Neural cell (in vitro differentiated cells): ENCODE measurements around the gene COL1A1. TPM values are rescaled to one million over a fixed set of nuclear protein-coding genes. Genes with fewer than 3 reads are reported as not detected.

Experiments used
- H2AFZ ChIP-seq: fragments of 200-600, 300-800 bp; sonication (generic), shearing (Covaris generic); 2 replicates; pipeline ENCODE4 v1.6.0; 2014; ENCODE audit warnings: low read depth, mild to moderate bottlenecking, antibody characterized with exemption, low read length, moderate library complexity
- H3F3A ChIP-seq: fragments of 200-600 bp; shearing (Covaris generic); 2 replicates; pipeline ENCODE4 v1.6.1; 2016; ENCODE audit warnings: mild to moderate bottlenecking, moderate library complexity, mixed read lengths, antibody characterized with exemption, low read length; ENCODE audit not compliant: insufficient read depth, poor library complexity, severe bottlenecking
- H3K27ac ChIP-seq: fragments of 200-600, 300-800 bp; sonication (generic), shearing (Covaris generic); 2 replicates; pipeline ENCODE4 v1.5.1; 2014; ENCODE audit warnings: mild to moderate bottlenecking, low read length, moderate library complexity
- H3K27me3 ChIP-seq: fragments of 300-800, 200-600 bp; sonication (generic), shearing (Covaris generic); 2 replicates; pipeline ENCODE4 v1.6.0; 2014; ENCODE audit warnings: mild to moderate bottlenecking, low read depth, low read length, moderate library complexity; ENCODE audit not compliant: insufficient read depth
- H3K36me3 ChIP-seq: fragments of 300-800, 200-600 bp; sonication (generic), shearing (Covaris generic); 2 replicates; pipeline ENCODE4 v1.5.1; 2014; ENCODE audit warnings: mild to moderate bottlenecking, antibody characterized with exemption, low read length, moderate library complexity; ENCODE audit not compliant: insufficient read depth
- H3K4me2 ChIP-seq: fragments of 300-800, 200-600 bp; sonication (generic), shearing (Covaris generic); 2 replicates; pipeline ENCODE4 v1.6.0; 2014; ENCODE audit warnings: mild to moderate bottlenecking, low read length
- H3K4me3 ChIP-seq: fragments of 300-800, 200-600 bp; sonication (generic), shearing (Covaris generic); 2 replicates; pipeline ENCODE4 v1.5.1; 2014; ENCODE audit warnings: mild to moderate bottlenecking, low read length, moderate library complexity
- H3K79me2 ChIP-seq: fragments of 200-600 bp; shearing (Covaris generic); replicated peaks from 2 replicates; pipeline ENCODE4 v1.6.0; 2014; ENCODE audit warnings: mild to moderate bottlenecking, low read length, moderate library complexity; ENCODE audit not compliant: insufficient read depth
- H3K9ac ChIP-seq: fragments of 300-800, 200-600 bp; sonication (generic), shearing (Covaris generic); 2 replicates; pipeline ENCODE4 v1.6.1; 2016; ENCODE audit warnings: mild to moderate bottlenecking, low read length, mixed read lengths
- H3K9me2 ChIP-seq: fragments of 200-600 bp; shearing (Covaris generic); 2 replicates; pipeline ENCODE4 v1.6.1; 2016; ENCODE audit warnings: mild to moderate bottlenecking, low read length, mixed read lengths; ENCODE audit not compliant: insufficient read depth
- H3K9me3 ChIP-seq: fragments of 200-600, 300-800 bp; sonication (generic), shearing (Covaris generic); 2 replicates; pipeline ENCODE4 v1.6.1; 2016; ENCODE audit warnings: mild to moderate bottlenecking, mixed run types, low read length, moderate library complexity, mixed read lengths
- H4K20me1 ChIP-seq: fragments of 200-600 bp; shearing (Covaris generic); 2 replicates; pipeline ENCODE4 v1.6.1; 2016; ENCODE audit warnings: mild to moderate bottlenecking, mixed run types; ENCODE audit not compliant: insufficient read depth
- EP300 ChIP-seq: fragments of 450-650 bp; conservative IDR thresholded peaks from 2 replicates; pipeline ENCODE4 v1.6.1; 2014; ENCODE audit warnings: antibody characterized with exemption, mild to moderate bottlenecking, moderate library complexity; ENCODE audit not compliant: poor library complexity, severe bottlenecking
- EZH2 ChIP-seq: fragments of 200-600, 300-800 bp; shearing (Covaris generic), sonication (generic); IDR thresholded peaks from 2 replicates; pipeline ENCODE4 v1.6.1; 2014; ENCODE audit warnings: antibody characterized with exemption, low read length, borderline replicate concordance, mild to moderate bottlenecking; ENCODE audit not compliant: insufficient read depth, poor library complexity, severe bottlenecking
- MXI1 ChIP-seq: fragments of 450-650 bp; conservative IDR thresholded peaks from 2 replicates; pipeline ENCODE4 v1.6.1; 2014; ENCODE audit warnings: antibody characterized with exemption, mild to moderate bottlenecking; ENCODE audit not compliant: poor library complexity, severe bottlenecking
- POLR2AphosphoS5 ChIP-seq: IDR thresholded peaks from 2 replicates; pipeline ENCODE4 v1.6.1; 2012
- RAD21 ChIP-seq: fragments of 450-650 bp; conservative IDR thresholded peaks from 2 replicates; pipeline ENCODE4 v1.6.1; 2014; ENCODE audit warnings: antibody characterized with exemption, mild to moderate bottlenecking, moderate library complexity
- SMC3 ChIP-seq: fragments of 450-650 bp; conservative IDR thresholded peaks from 2 replicates; pipeline ENCODE4 v1.6.1; 2014; ENCODE audit warnings: antibody characterized with exemption, mild to moderate bottlenecking, moderate library complexity; ENCODE audit not compliant: poor library complexity
- TAF1 ChIP-seq: IDR thresholded peaks from 2 replicates; pipeline ENCODE4 v1.6.1; 2012; ENCODE audit warnings: low read depth
- polyA plus RNA-seq: library from polyadenylated mRNA; depleted of rRNA; stranded (reverse); fragments of >200 nt; gene quantifications from 2 replicates; pipeline ENCODE4 v1.2.3, GENCODE V29; 2014
- TF ChIP-seq, protein P1 (sequence below): IDR thresholded peaks from 2 replicates; pipeline ENCODE4 v1.6.1; 2012; ENCODE audit warnings: borderline replicate concordance
- TF ChIP-seq, protein P2 (sequence below): fragments of 450-650 bp; IDR thresholded peaks from 2 replicates; pipeline ENCODE4 v1.5.1; 2014; ENCODE audit warnings: antibody characterized with exemption, mild to moderate bottlenecking, moderate library complexity; ENCODE audit not compliant: poor library complexity, severe bottlenecking

COL1A1 gene
- polyA plus RNA-seq, 1 donor from 2014 or later: 0.14 TPM

DNA sequence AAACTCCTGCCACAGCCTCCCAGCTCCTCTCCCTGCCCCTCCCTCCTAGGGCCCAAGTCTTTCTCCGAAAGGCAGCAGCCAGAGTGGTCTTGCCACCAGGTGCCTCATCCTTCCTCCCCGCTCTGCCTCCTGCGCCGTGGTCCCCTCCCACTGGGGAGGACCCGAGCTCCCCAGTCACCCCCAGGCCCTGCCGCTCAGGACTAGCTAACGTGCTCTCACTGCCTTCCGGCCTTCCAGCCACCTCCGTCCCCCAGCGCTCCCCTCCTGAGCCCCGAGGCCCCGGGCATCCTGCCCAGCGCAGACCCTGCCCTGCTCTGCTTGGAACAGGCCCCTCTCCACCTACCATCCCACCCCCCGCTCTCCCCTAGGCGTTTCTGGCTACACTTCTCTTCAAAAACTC lies 19.4 kb upstream of the COL1A1 start:
- Histone ChIP-seq H3K36me3 (no peaks in the 10 kb centered on the region), H3K4me3 (no peak overlapping the region), H3K79me2 (no peaks in the 10 kb centered on the region), H3K9ac (no peak overlapping the region), H3F3A (no peaks in the 10 kb centered on the region), H3K27me3 (no peaks in the 10 kb centered on the region), H4K20me1 (no peaks in the 10 kb centered on the region), H3K9me2 (no peaks in the 10 kb centered on the region), H2AFZ (no peak overlapping the region), H3K27ac (no peak overlapping the region), H3K9me3 (no peaks in the 10 kb centered on the region), H3K4me2 (no peak overlapping the region)
- TF ChIP-seq EZH2: no peak

- Histone ChIP-seq H3K4me3 (no peak overlapping the region), H3K36me3 (no peaks in the 10 kb centered on the region), H3F3A (no peaks in the 10 kb centered on the region), H3K79me2 (no peaks in the 10 kb centered on the region), H3K27me3 (no peaks in the 10 kb centered on the region), H3K9me3 (no peaks in the 10 kb centered on the region), H3K4me2 (no peak overlapping the region), H3K9me2 (no peaks in the 10 kb centered on the region), H4K20me1 (no peaks in the 10 kb centered on the region), H3K27ac (no peak overlapping the region), H3K9ac (no peak overlapping the region), H2AFZ (no peak overlapping the region)
- TF ChIP-seq, protein P1, sequence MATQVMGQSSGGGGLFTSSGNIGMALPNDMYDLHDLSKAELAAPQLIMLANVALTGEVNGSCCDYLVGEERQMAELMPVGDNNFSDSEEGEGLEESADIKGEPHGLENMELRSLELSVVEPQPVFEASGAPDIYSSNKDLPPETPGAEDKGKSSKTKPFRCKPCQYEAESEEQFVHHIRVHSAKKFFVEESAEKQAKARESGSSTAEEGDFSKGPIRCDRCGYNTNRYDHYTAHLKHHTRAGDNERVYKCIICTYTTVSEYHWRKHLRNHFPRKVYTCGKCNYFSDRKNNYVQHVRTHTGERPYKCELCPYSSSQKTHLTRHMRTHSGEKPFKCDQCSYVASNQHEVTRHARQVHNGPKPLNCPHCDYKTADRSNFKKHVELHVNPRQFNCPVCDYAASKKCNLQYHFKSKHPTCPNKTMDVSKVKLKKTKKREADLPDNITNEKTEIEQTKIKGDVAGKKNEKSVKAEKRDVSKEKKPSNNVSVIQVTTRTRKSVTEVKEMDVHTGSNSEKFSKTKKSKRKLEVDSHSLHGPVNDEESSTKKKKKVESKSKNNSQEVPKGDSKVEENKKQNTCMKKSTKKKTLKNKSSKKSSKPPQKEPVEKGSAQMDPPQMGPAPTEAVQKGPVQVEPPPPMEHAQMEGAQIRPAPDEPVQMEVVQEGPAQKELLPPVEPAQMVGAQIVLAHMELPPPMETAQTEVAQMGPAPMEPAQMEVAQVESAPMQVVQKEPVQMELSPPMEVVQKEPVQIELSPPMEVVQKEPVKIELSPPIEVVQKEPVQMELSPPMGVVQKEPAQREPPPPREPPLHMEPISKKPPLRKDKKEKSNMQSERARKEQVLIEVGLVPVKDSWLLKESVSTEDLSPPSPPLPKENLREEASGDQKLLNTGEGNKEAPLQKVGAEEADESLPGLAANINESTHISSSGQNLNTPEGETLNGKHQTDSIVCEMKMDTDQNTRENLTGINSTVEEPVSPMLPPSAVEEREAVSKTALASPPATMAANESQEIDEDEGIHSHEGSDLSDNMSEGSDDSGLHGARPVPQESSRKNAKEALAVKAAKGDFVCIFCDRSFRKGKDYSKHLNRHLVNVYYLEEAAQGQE: no peak
- TF ChIP-seq POLR2AphosphoS5 (no peak), TAF1 (no peak), RAD21 (no peak), SMC3 (no peak), EP300 (no peak), MXI1 (no peak), EZH2 (no peak)
- TF ChIP-seq, protein P2, sequence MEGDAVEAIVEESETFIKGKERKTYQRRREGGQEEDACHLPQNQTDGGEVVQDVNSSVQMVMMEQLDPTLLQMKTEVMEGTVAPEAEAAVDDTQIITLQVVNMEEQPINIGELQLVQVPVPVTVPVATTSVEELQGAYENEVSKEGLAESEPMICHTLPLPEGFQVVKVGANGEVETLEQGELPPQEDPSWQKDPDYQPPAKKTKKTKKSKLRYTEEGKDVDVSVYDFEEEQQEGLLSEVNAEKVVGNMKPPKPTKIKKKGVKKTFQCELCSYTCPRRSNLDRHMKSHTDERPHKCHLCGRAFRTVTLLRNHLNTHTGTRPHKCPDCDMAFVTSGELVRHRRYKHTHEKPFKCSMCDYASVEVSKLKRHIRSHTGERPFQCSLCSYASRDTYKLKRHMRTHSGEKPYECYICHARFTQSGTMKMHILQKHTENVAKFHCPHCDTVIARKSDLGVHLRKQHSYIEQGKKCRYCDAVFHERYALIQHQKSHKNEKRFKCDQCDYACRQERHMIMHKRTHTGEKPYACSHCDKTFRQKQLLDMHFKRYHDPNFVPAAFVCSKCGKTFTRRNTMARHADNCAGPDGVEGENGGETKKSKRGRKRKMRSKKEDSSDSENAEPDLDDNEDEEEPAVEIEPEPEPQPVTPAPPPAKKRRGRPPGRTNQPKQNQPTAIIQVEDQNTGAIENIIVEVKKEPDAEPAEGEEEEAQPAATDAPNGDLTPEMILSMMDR: no peak
These were observed 18.6 kb upstream of the COL1A1 start for GRCh38 chr17:50219939-50220465.

DNA sequence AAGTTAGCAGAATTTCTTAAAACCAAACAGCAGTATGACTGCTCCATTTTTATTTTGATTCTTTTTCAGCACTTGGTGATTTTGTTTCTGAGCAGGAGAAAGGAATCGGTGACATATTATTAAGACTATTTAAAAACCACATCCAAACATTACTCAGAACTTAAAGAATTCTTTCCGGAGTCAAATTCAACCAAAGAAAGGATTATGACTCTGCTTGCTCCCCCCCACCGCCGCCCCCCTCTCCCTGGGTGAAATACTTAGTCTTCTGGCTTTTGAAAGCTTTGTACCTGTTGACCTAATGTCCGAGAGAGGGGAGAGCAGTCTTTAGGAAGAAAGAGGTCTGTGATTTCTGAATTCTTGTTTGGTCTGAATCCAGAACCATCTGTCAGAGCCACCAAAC lies 17.9 kb upstream of the COL1A1 start:
- H3K9ac ChIP-seq: no peak overlapping the region
- no peaks in the 10 kb centered on the region for H4K20me1 ChIP-seq
- H3K36me3 ChIP-seq: no peaks in the 10 kb centered on the region
- no peak overlapping the region for H3K27ac ChIP-seq
- no peak overlapping the region for H2AFZ ChIP-seq
- H3K9me2 ChIP-seq: no peaks in the 10 kb centered on the region
- no peak overlapping the region for H3K4me2 ChIP-seq
- TF ChIP-seq, protein P1: no peak
- TF ChIP-seq EZH2 (no peak), SMC3 (no peak), EP300 (no peak), TAF1 (no peak), MXI1 (no peak), POLR2AphosphoS5 (no peak), RAD21 (no peak)
- TF ChIP-seq, protein P2: no peak
- H3K79me2 ChIP-seq: no peaks in the 10 kb centered on the region
- no peaks in the 10 kb centered on the region for H3K27me3 ChIP-seq
- no peaks in the 10 kb centered on the region for H3K9me3 ChIP-seq
- H3F3A ChIP-seq: no peaks in the 10 kb centered on the region
- no peak overlapping the region for H3K4me3 ChIP-seq
